K562 (cell line): ENCODE measurements around the gene LIN28B. TPM values are rescaled to one million over a fixed set of nuclear protein-coding genes. Genes with fewer than 3 reads are reported as not detected.

ENCODE experiments used
- ATAC-seq: fragments of 200-7000 bp; cut with Tn5 transposase; 3 replicates; pipeline ENCODE4 v1.9.1; 2020; ENCODE audit warnings: moderate library complexity
- BruUV-seq: library from RNA; stranded (reverse); fragments of 400-500 nt; replicated peaks from 2 replicates; lab custom pipeline; 2021; lab: Mats Ljungman, UMichigan
- CTCF ChIA-PET: fragments of 300-600 bp; formaldehyde crosslinking; extraction: SDS; loops from one replicate; lab custom pipeline; 2021; ENCODE audit warnings: low intra/inter-chr PET ratio; lab: Yijun Ruan, JAX
- POLR2A ChIA-PET: fragments of 300-600, 350-650 bp; sonication (Branson Sonifier 250); formaldehyde crosslinking; extraction: SDS; loops from one replicate; lab custom pipeline; 2021; ENCODE audit warnings: antibody characterized with exemption, inconsistent platforms; lab: Yijun Ruan, JAX
- DNase-seq, 4 experiments: peaks; one replicate each; pipeline versions ENCODE4 v3.0.0 to v3.0.0-alpha.2; 2011 to 2018; ENCODE audit warnings: low spot score in 3 of 4, mixed read lengths in 3 of 4; ENCODE audit errors: extremely low read depth in 1 of 4
- FAIRE-seq: peaks from 2 replicates; lab custom pipeline; 2011; peaks lifted over from hg19 to GRCh38; lab: Jason Lieb, UNC
- H2AFZ ChIP-seq: 2 replicates; pipeline ENCODE4 v1.6.0; 2011; ENCODE audit warnings: low read depth, low read length, control low read depth, inconsistent platforms
- H3K27ac ChIP-seq: fragments of 200-600 bp; 3 replicates; pipeline ENCODE4 v1.8.0; 2011; ENCODE audit warnings: low read depth, mild to moderate bottlenecking, control low read depth, inconsistent platforms, low read length, moderate library complexity, mixed read lengths; ENCODE audit errors: extremely low read depth
- H3K27me3 ChIP-seq, 2 experiments: fragments of 300-600 bp in 1 of 2; 2 replicates in 1 of 2; 3 replicates in 1 of 2; pipeline versions ENCODE4 v1.6.0 to v1.8.0; 2011; ENCODE audit warnings: inconsistent platforms in 2 of 2, low read length in 2 of 2, mild to moderate bottlenecking in 1 of 2, mixed read lengths in 1 of 2, moderate library complexity in 1 of 2; ENCODE audit not compliant: control insufficient read depth in 2 of 2, insufficient read depth in 2 of 2
- H3K36me3 ChIP-seq: fragments of 300-600 bp; 3 replicates; pipeline ENCODE4 v1.8.0; 2011; ENCODE audit warnings: mild to moderate bottlenecking, low read length, inconsistent platforms; ENCODE audit not compliant: control insufficient read depth, insufficient read depth
- H3K4me1 ChIP-seq, 2 experiments: fragments of 200-600 bp in 1 of 2; replicated peaks in 1 of 2; 2 replicates in 1 of 2; 3 replicates in 1 of 2; pipeline versions ENCODE4 v1.5.1 to v1.8.0; 2011; ENCODE audit warnings: inconsistent platforms in 2 of 2, low read length in 2 of 2, mild to moderate bottlenecking in 1 of 2, mixed read lengths in 1 of 2, moderate library complexity in 1 of 2; ENCODE audit not compliant: control insufficient read depth in 2 of 2, insufficient read depth in 2 of 2
- H3K4me2 ChIP-seq: 2 replicates; pipeline ENCODE4 v1.6.1; 2011; ENCODE audit warnings: low read length, control low read depth, inconsistent platforms, mixed read lengths; ENCODE audit not compliant: insufficient read depth
- H3K4me3 ChIP-seq: fragments of 200-600 bp; sonication (generic), shearing (Covaris generic); 2 replicates; pipeline ENCODE4 v1.5.1; 2016; ENCODE audit warnings: control low read depth, inconsistent platforms
- H3K79me2 ChIP-seq: fragments of 200-600 bp; 3 replicates; pipeline ENCODE4 v1.8.0; 2011; ENCODE audit warnings: low read length, inconsistent platforms; ENCODE audit not compliant: control insufficient read depth, insufficient read depth
- H3K9ac ChIP-seq, 2 experiments: 2 replicates each; pipeline versions ENCODE4 v1.6.0 to v1.6.1; 2011; ENCODE audit warnings: low read depth in 2 of 2, low read length in 2 of 2, control low read depth in 1 of 2, inconsistent platforms in 1 of 2, mild to moderate bottlenecking in 1 of 2, mixed read lengths in 1 of 2; ENCODE audit not compliant: insufficient read depth in 1 of 2
- H3K9me1 ChIP-seq: one replicate; pipeline ENCODE4 v1.6.0; 2011; ENCODE audit warnings: inconsistent platforms, mild to moderate bottlenecking, low read length, moderate library complexity; ENCODE audit not compliant: control insufficient read depth, insufficient read depth
- H3K9me3 ChIP-seq: replicated peaks from 2 replicates; pipeline ENCODE4 v1.5.1; 2011; ENCODE audit warnings: low read depth, low read length, inconsistent platforms; ENCODE audit not compliant: control insufficient read depth, insufficient read depth
- H4K20me1 ChIP-seq: replicated peaks from 2 replicates; pipeline ENCODE4 v1.6.1; 2011; ENCODE audit warnings: low read length, inconsistent platforms, mixed read lengths; ENCODE audit not compliant: control insufficient read depth, insufficient read depth
- FOSL1 ChIP-seq: fragments of 200-800 bp; sonication (Bioruptor generic); conservative IDR thresholded peaks from 2 replicates; pipeline ENCODE4 v1.6.1; 2016; ENCODE audit warnings: missing genetic modification characterization, missing compliant biosample characterization
- FOXK2 ChIP-seq, 2 experiments: fragments of 450-650 bp; IDR thresholded peaks in 1 of 2; conservative IDR thresholded peaks in 1 of 2; 2 replicates each; pipeline ENCODE4 v1.6.1; 2016; ENCODE audit warnings: low read depth in 2 of 2, mild to moderate bottlenecking in 1 of 2
- HSF4 ChIP-seq: fragments of 250-450 bp; sonication (Bioruptor Pico); IDR thresholded peaks from 2 replicates; pipeline ENCODE4 v2.1.2; 2022; ENCODE audit warnings: mild to moderate bottlenecking, moderate library complexity, borderline replicate concordance
- MTA1 ChIP-seq: fragments of 450-650 bp; IDR thresholded peaks from 2 replicates; pipeline ENCODE4 v1.6.1; 2017; ENCODE audit warnings: borderline replicate concordance
- PML ChIP-seq: IDR thresholded peaks from 2 replicates; pipeline ENCODE4 v1.6.1; 2012; ENCODE audit warnings: low read length, inconsistent platforms
- POLR2H ChIP-seq: IDR thresholded peaks from 2 replicates; pipeline ENCODE4 v1.6.1; 2016; ENCODE audit warnings: missing genetic modification characterization, low read depth, mild to moderate bottlenecking, control low read depth, missing compliant biosample characterization, moderate library complexity
- RAD51 ChIP-seq: fragments of 450-650 bp; IDR thresholded peaks from 2 replicates; pipeline ENCODE4 v1.7.1; 2016; ENCODE audit warnings: low read depth, mild to moderate bottlenecking, borderline replicate concordance
- SFPQ ChIP-seq: fragments of 200-400 bp; formaldehyde crosslinking; IDR thresholded peaks from 2 replicates; pipeline ENCODE4 v1.6.1; 2017; ENCODE audit warnings: mild to moderate bottlenecking, low read depth, low read length, moderate library complexity
- TFE3 ChIP-seq: fragments of 450-650 bp; formaldehyde crosslinking; IDR thresholded peaks from 2 replicates; pipeline ENCODE4 v1.4.0; 2020; ENCODE audit warnings: mild to moderate bottlenecking, mixed read lengths
- TOE1 ChIP-seq, 2 experiments: fragments of 450-650 bp in 1 of 2; sonication (generic) in 1 of 2; formaldehyde crosslinking in 1 of 2; IDR thresholded peaks; 2 replicates each; pipeline versions ENCODE4 v1.7.1 to v1.8.0; 2016 to 2022; ENCODE audit warnings: borderline replicate concordance in 2 of 2, mild to moderate bottlenecking in 2 of 2, antibody characterized with exemption in 1 of 2, inconsistent platforms in 1 of 2, low read depth in 1 of 2, missing genetic modification reagents in 1 of 2, moderate library complexity in 1 of 2
- U2AF1 ChIP-seq: fragments of 200-400 bp; formaldehyde crosslinking; optimal IDR thresholded peaks from 2 replicates; pipeline ENCODE3; 2017; ENCODE audit warnings: mild to moderate bottlenecking, low read depth, low read length, moderate library complexity
- USF1 ChIP-seq: sonication (generic); formaldehyde crosslinking; IDR thresholded peaks from 2 replicates; pipeline ENCODE4 v1.9.0; 2022; ENCODE audit warnings: mild to moderate bottlenecking, missing genetic modification reagents
- USF2 ChIP-seq: sonication (generic); formaldehyde crosslinking; IDR thresholded peaks from 2 replicates; pipeline ENCODE4 v1.5.0; 2020; ENCODE audit warnings: missing genetic modification reagents
- ZNF695 ChIP-seq: fragments of 450-650 bp; formaldehyde crosslinking; IDR thresholded peaks from 2 replicates; pipeline ENCODE4 v1.4.0; 2020; ENCODE audit warnings: mild to moderate bottlenecking, moderate library complexity
- ZNF79 ChIP-seq: fragments of 250-450 bp; sonication (Bioruptor Pico); IDR thresholded peaks from 2 replicates; pipeline ENCODE4 v1.4.0; 2020; ENCODE audit warnings: low read depth, mild to moderate bottlenecking, moderate library complexity
- WGBS: fragments of 100-300 bp; shearing (Covaris generic); methylation state at CpG from one replicate; pipeline ENCODE4 v1.1.6; 2016; ENCODE audit warnings: low coverage, mixed read lengths; ENCODE audit not compliant: insufficient coverage; ENCODE audit errors: missing lambda C conversion rate; 5-methylcytosine and 5-hydroxymethylcytosine counted together
- in situ Hi-C: fragments of 300-500 bp; cut with MboI; formaldehyde crosslinking; loops from 4 replicates; pipeline ENCODE4 v1.15.0; 2018; ENCODE audit warnings: inconsistent platforms, mixed read lengths
- intact Hi-C: fragments of 100-400 bp; cut with micrococcal nuclease; formaldehyde crosslinking; loops from 2 replicates; pipeline ENCODE4 v1.14.2; 2022
- polyA plus RNA-seq, 8 experiments: library from polyadenylated mRNA; depleted of rRNA in 4 of 8; stranded (reverse) in 5 of 8; unstranded in 3 of 8; fragments of >200 nt; fragmentation: Nextera tagmentation in 2 of 8; fragmentation: Illumina TruSeq in 1 of 8; extraction: Ambion mirVana in 2 of 8; extraction: Trizol in 1 of 8; gene quantifications; 2 replicates each; pipeline versions ENCODE4 v1.2.1 to v1.2.3, GENCODE V29; 2011 to 2014; ENCODE audit warnings: inconsistent platforms in 1 of 8, missing spikeins in 1 of 8
- total RNA-seq, 7 experiments: library from RNA; depleted of rRNA in 6 of 7; stranded (reverse); fragments of >200 nt in 6 of 7; fragmentation: Illumina TruSeq in 2 of 7; extraction: Trizol in 2 of 7; gene quantifications; 2 replicates each; pipeline versions ENCODE4 v1.2.1 to v1.2.3, GENCODE V29; 2011 to 2021; ENCODE audit warnings: low replicate concordance in 1 of 7

The LIN28B gene
- total and polyA plus RNA-seq, 9 of the 15 experiments (the other 6 are each of a cell fraction or from before 2014, with no cell fraction given), result 20.9 to 77.3 (median 42.1) TPM

- intact Hi-C loops (no loop called here), in situ Hi-C loops (no loop called here)
- Histone ChIP-seq H4K20me1 (no peaks in the 10 kb centered on the region), H3K27me3 (no peaks in the 10 kb centered on the region), H3K9me1 (no peaks in the 10 kb centered on the region), H3K9me3 (no peaks in the 10 kb centered on the region), H3K4me1 (peaks cover 0 to 13% of the 10 kb centered on the region in 2 experiments; a peak in 1 of 5 replicates), H3K27ac (peak overlapping the region; percentile 48; the same call in 2 of the 3 replicates), H3K79me2 (peaks cover 89% of the 10 kb centered on the region), H3K4me2 (no peak overlapping the region), H3K9ac (no peak overlapping the region), H3K36me3 (peaks cover 5% of the 10 kb centered on the region; the same call in 2 of the 3 replicates), H3K4me3 (no peak overlapping the region), H2AFZ (no peak overlapping the region)
- ATAC-seq, result peak; percentile 62
- DNase-seq, result peak in 1 of 4 experiments; percentile 8
- FAIRE-seq, result no peak
- CTCF ChIA-PET, result no interaction called here
- no TSS peak for BruUV-seq
- POLR2A ChIA-PET, result interaction anchor here (0.6 to 4.8 kb wide), 6 partner anchors 11 to 1286 kb away, joined by 3 to 67 read pairs (median 4); partner anchors contain the start of gene LIN28B
- 45% methylated on average over 2 of the region's 2 CpGs for WGBS
- TF ChIP-seq USF2 (CRISPR knock-in tag) (peak; percentile 19; the same call in 1 of the 2 replicates), MTA1 (no peak), TFE3 (CRISPR knock-in tag) (peak; percentile 96), RAD51 (peak; percentile 86), FOSL1 (0 out of 2 replicates have a peak, but pooled peaks have one; percentile 20), HSF4 (CRISPR knock-in tag) (no peak), POLR2H (0 out of 2 replicates have a peak, but pooled peaks have one; percentile 20), PML (no peak), SFPQ (no peak), ZNF79 (CRISPR knock-in tag) (no peak), FOXK2 (conservative IDR thresholded peaks at IDR 0.05 in 1 of 2, IDR thresholded peaks at IDR 0.05 in 1 of 2; ENCODE audit: low read depth in 2 of 2) (no peak), TOE1 (IDR thresholded peaks at IDR 0.05; ENCODE audit: borderline replicate concordance) (peak; percentile 93), TOE1 (CRISPR knock-in tag; IDR thresholded peaks at IDR 0.05; ENCODE audit: borderline replicate concordance, low read depth) (no peak), U2AF1 (no peak), ZNF695 (no peak), USF1 (no peak)
These were observed 13.1 kb downstream of the LIN28B start for GRCh38 chr6:104969785-104970581.
